GM12872 (cell line): ENCODE data around the gene ADGRF3.

Experiments
- CTCF ChIP-seq: IDR thresholded peaks from 3 replicates; pipeline ENCODE4 v1.5.1; 2011; ENCODE audit warnings: low read depth, mild to moderate bottlenecking, low read length, moderate library complexity; ENCODE audit not compliant: insufficient read depth

The ADGRF3 gene

GRCh38 chr2:26346454-26347053 lies at the start of gene ADGRF3:
Gene ADGRF3, minus strand, starts transcription at chr2:26346789. Its CDS starts 555 bp downstream, at chr2:26346234.
- TF ChIP-seq CTCF: no peak

GRCh38 chr2:26395394-26395793 lies 48.8 kb upstream of the ADGRF3 start:
- TF ChIP-seq CTCF: no peak

- no peak for TF ChIP-seq CTCF
Measured at GRCh38 chr2:26394694-26395093, 48.1 kb upstream of the ADGRF3 start.

GRCh38 chr2:26387189-26387588 lies 40.6 kb upstream of the ADGRF3 start:
- no peak for TF ChIP-seq CTCF

GRCh38 chr2:26384597-26384996 lies 38.0 kb upstream of the ADGRF3 start:
- TF ChIP-seq CTCF: no peak

- TF ChIP-seq CTCF: no peak
Measured at GRCh38 chr2:26384183-26384582, 37.6 kb upstream of the ADGRF3 start.

GRCh38 chr2:26382564-26382963 lies 36.0 kb upstream of the ADGRF3 start:
- no peak for TF ChIP-seq CTCF
